HUES48 (cell line): Measurements from ENCODE around the gene LRRC26.

Experiments
- H3K27ac ChIP-seq: one replicate; pipeline ENCODE4 v1.7.0; 2013; ENCODE audit warnings: low read depth, low read length, inconsistent platforms
- H3K27me3 ChIP-seq: 2 replicates; pipeline ENCODE4 v1.6.1; 2013; ENCODE audit warnings: mild to moderate bottlenecking, low read length; ENCODE audit not compliant: control insufficient read depth, insufficient read depth
- H3K36me3 ChIP-seq: 2 replicates; pipeline ENCODE4 v1.6.1; 2013; ENCODE audit warnings: low read length; ENCODE audit not compliant: control insufficient read depth, insufficient read depth
- H3K4me1 ChIP-seq: 2 replicates; pipeline ENCODE4 v1.6.1; 2013; ENCODE audit warnings: mild to moderate bottlenecking, low read length; ENCODE audit not compliant: control insufficient read depth, insufficient read depth
- H3K4me3 ChIP-seq: 2 replicates; pipeline ENCODE4 v1.5.1; 2013; ENCODE audit warnings: mild to moderate bottlenecking, low read depth, low read length
- H3K9ac ChIP-seq: 2 replicates; pipeline ENCODE4 v1.6.1; 2013; ENCODE audit warnings: mild to moderate bottlenecking, low read depth, low read length, moderate library complexity
- H3K9me3 ChIP-seq: 2 replicates; pipeline ENCODE4 v1.6.1; 2013; ENCODE audit warnings: low read length; ENCODE audit not compliant: control insufficient read depth, insufficient read depth

The LRRC26 gene

DNA sequence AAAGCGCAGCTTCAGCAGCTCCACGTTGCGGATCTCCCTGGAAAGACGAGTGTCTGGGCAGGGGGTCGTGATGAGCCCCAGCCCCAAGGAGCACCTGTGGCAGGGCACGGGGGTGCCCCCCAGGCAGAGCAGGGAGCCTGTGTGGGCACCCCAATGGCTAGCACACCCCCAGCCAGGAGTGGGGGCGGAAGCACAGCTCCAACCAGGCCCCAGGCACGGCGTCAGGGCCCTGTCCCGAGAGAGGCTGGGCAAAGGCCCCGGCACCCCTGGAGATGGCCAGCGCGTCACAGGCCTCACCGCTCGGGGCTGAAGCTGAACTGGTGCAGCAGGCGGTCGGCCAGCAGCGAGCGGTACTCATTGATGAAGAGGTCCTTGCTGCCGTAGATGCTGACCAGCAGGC is 10.6 kb upstream of the LRRC26 start:
- Histone ChIP-seq H3K27ac (no peak overlapping the region), H3K4me1 (no peaks in the 10 kb centered on the region; the same call in 1 of the 2 replicates), H3K9ac (no peak overlapping the region), H3K27me3 (peaks cover 5% of the 10 kb centered on the region; the same call in 1 of the 2 replicates), H3K4me3 (no peak overlapping the region), H3K36me3 (peaks cover 57% of the 10 kb centered on the region), H3K9me3 (no peaks in the 10 kb centered on the region)

DNA sequence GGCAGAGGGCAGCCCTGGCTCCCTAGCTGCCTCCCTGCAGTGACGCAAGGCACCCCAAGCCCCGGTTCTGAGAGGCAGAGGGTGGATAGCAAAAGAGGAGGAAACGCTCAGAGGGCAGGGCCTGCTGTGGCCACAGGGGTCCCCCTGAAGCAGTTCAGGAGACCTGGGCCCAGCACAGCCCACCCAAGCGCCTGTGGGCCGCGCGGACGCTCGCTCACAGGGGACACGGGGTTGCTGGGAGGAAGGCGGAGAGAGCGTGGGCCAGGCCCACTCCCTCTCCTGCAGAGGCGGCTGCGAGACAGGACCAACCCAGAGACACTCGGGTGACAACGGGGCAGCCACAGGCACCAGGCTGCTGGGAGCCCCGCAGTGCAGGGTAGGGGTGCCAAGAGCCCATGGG is 9.9 kb upstream of the LRRC26 start:
- H3K4me1 ChIP-seq: no peaks in the 10 kb centered on the region; the same call in 1 of the 2 replicates
- H3K4me3 ChIP-seq: no peak overlapping the region
- H3K9ac ChIP-seq: no peak overlapping the region
- H3K27ac ChIP-seq: no peak overlapping the region
- peaks cover 52% of the 10 kb centered on the region for H3K36me3 ChIP-seq
- H3K9me3 ChIP-seq: no peaks in the 10 kb centered on the region
- peaks cover 9% of the 10 kb centered on the region; the same call in 1 of the 2 replicates for H3K27me3 ChIP-seq

DNA sequence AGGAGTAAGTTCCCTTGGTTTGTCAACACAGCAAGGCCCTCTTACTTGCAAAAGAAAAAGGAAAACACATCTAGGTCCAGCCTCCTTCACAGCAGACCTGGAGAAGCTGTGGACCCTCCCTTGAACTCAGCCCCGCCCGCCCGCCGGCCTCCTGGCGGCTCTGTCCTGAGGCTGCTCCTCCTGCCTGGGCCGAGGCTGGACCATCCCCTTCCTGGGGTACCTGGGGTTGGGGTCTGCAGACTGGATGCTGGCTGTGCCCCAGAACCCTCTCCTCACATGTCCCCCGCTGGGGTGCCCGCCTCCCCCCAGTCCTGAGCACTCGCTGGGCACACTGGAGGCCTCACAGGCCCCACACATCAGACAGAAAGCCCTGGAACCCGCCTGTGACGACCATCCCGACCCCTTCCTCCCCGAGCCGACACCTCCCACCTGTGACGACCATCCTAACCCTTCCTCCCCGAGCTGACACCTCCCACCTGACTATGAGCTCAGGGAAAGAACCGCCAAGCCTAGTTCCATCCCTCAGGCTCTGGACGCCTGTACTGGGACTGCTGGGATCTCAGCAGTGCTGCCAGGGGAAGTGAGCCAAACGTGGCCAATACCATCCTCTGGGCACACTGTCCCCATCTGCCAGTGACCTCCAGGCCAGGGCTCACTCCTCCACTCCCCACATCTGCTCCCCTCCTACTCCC is 9.2 kb upstream of the LRRC26 start:
- H3K9me3 ChIP-seq: no peaks in the 10 kb centered on the region
- no peak overlapping the region for H3K4me3 ChIP-seq
- H3K9ac ChIP-seq: no peak overlapping the region
- H3K27ac ChIP-seq: no peak overlapping the region
- H3K36me3 ChIP-seq: peaks cover 46% of the 10 kb centered on the region
- H3K4me1 ChIP-seq: no peaks in the 10 kb centered on the region; the same call in 1 of the 2 replicates
- H3K27me3 ChIP-seq: peaks cover 11% of the 10 kb centered on the region; the same call in 1 of the 2 replicates

GRCh38 chr9:137178201-137178938 is 8.5 kb upstream of the LRRC26 start:
- H3K9me3 ChIP-seq: no peaks in the 10 kb centered on the region
- no peak overlapping the region for H3K4me3 ChIP-seq
- H3K9ac ChIP-seq: no peak overlapping the region
- no peaks in the 10 kb centered on the region; the same call in 1 of the 2 replicates for H3K4me1 ChIP-seq
- no peak overlapping the region for H3K27ac ChIP-seq
- H3K27me3 ChIP-seq: peaks cover 18% of the 10 kb centered on the region; the same call in 1 of the 2 replicates
- peaks cover 39% of the 10 kb centered on the region for H3K36me3 ChIP-seq

GRCh38 chr9:137176302-137177182 is 6.7 kb upstream of the LRRC26 start:
- Histone ChIP-seq H3K36me3 (peaks cover 26% of the 10 kb centered on the region), H3K9me3 (no peaks in the 10 kb centered on the region), H3K4me3 (no peak overlapping the region), H3K4me1 (no peaks in the 10 kb centered on the region; the same call in 1 of the 2 replicates), H3K27ac (no peak overlapping the region), H3K27me3 (peaks cover 29% of the 10 kb centered on the region; the same call in 1 of the 2 replicates), H3K9ac (no peak overlapping the region)

DNA sequence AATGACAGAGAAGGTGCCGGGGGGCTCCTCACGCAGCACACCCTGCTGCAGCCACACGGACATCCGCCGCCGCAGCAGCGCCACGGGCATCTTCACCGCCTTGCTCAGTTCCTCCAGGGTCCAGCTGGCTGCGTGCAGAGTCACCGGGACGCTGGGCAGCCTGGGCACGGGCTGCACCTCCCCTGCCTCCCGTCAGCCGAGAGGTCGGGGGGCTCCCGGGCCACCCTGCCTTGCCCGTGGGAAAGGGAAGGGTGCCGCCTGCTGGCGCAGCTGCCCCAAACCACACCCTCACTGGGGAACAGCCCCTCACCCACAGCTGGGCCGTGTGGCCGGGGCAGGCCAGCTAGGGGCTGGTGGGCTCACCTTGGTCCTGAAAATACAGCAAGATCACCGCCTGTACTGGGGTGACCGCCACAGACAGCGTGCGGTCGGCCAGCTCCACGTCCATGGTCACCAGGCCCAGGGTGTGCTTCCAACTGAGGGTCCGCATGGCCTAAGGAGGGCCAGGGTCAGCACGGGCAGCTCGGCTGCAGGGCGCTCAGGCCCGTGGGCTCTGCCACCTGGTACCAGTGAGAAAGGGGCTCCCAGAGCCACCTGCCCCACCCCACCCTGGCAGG is 5.6 kb upstream of the LRRC26 start:
- Histone ChIP-seq H3K27me3 (peaks cover 40% of the 10 kb centered on the region), H3K9ac (no peak overlapping the region)

DNA sequence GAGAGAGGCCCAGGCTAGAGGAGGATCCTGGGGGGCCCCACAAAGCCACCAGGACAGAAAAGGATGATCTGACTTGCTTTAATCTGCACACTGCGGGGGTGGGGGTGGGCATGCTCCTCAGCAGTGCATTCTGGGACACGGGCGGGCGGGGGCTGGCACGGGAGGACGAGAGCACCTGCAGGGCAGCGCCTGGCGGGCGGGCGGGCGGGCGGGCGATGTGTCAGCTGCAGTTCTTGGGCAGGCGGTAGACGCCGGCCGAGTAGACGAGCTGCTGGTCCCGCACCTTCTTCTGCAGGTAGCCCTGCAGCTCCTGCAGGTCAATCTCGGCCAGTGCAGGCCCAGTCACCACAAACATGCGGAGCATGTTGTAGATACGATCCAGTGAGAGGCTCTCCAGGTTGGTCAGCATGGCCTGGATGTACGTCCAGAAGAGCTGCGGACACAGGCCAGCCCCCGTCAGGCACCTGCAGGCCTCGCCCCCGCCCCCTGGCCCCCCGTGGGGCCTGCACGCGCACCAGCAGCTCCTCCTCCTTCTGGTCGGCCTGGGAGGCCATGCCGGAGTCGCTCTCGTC is 5.0 kb upstream of the LRRC26 start:
- Histone ChIP-seq H3K4me3 (no peak overlapping the region), H3K9me3 (no peaks in the 10 kb centered on the region), H3K9ac (no peak overlapping the region), H3K36me3 (peaks cover 10% of the 10 kb centered on the region), H3K27me3 (peaks cover 47% of the 10 kb centered on the region), H3K27ac (no peak overlapping the region), H3K4me1 (no peaks in the 10 kb centered on the region; the same call in 1 of the 2 replicates)

More for the DNA sequence above, 5.6 kb upstream of the LRRC26 start:
- no peak overlapping the region for H3K27ac ChIP-seq
- no peaks in the 10 kb centered on the region for H3K9me3 ChIP-seq
- H3K36me3 ChIP-seq: peaks cover 15% of the 10 kb centered on the region
- no peaks in the 10 kb centered on the region; the same call in 1 of the 2 replicates for H3K4me1 ChIP-seq
- no peak overlapping the region for H3K4me3 ChIP-seq

DNA sequence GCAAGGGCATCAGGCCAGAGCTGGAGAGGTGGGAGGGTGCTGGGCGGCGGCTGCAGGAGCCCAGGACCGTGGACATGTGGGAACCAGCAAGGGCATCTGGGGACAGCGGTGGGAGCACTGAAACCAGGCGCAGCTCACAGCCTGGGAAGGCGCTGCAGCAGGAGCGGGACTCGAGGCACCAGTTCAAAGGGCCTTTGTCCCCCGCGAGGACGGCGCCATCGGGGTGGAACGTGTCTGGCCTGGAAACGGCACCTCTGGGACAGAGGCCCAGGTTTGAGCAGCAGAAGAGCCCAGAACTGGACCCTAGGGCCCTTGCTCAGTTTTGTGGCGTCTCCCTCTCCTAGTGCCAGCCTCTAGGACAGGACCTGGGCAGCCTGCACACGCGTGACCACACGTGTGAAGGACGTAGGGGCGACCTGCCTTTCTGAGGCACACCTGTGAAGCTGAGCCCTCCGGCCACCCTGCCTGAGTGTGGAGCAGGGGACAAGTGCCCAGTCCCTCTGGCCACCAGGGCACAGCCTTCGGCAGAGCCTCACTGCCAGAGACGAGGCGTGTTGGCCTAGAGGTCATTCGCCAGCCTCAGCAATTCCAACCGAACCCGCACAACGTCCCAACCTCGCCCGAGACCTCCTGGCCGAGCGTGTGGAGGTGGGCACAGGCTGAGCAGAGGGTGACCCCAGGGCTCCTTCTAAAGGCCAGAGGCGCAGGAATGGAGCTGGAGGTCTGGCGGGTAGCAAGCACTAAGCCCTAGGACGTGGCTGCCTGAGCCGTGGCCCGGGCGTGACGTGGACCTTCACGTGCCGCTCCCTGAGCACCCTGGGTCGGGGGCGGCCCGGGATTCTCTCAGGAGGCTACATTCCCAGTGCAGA is 4.2 kb upstream of the LRRC26 start:
- Histone ChIP-seq H3K27me3 (peaks cover 54% of the 10 kb centered on the region), H3K4me1 (no peaks in the 10 kb centered on the region; the same call in 1 of the 2 replicates), H3K36me3 (0 out of 2 replicates have a peak, but pooled peaks cover 5% of the 10 kb centered on the region), H3K27ac (no peak overlapping the region), H3K9me3 (no peaks in the 10 kb centered on the region), H3K4me3 (no peak overlapping the region), H3K9ac (no peak overlapping the region)

GRCh38 chr9:137172901-137173795 is 3.3 kb upstream of the LRRC26 start:
- no peak overlapping the region for H3K9ac ChIP-seq
- H3K27me3 ChIP-seq: peaks cover 63% of the 10 kb centered on the region
- no peaks in the 10 kb centered on the region for H3K9me3 ChIP-seq
- no peak overlapping the region for H3K4me3 ChIP-seq
- H3K4me1 ChIP-seq: no peaks in the 10 kb centered on the region; the same call in 1 of the 2 replicates
- 0 out of 2 replicates have a peak, but pooled peaks cover under 1% of the 10 kb centered on the region for H3K36me3 ChIP-seq
- no peak overlapping the region for H3K27ac ChIP-seq
